ENCODE data around the gene GNG13. TPM values are rescaled to one million over a fixed set of nuclear protein-coding genes. Genes with fewer than 3 reads are reported as not detected.

Gene GNG13
- total and polyA plus RNA-seq, 2 experiments from 2014 or later: 0.29 TPM; not detected in 1

DNA sequence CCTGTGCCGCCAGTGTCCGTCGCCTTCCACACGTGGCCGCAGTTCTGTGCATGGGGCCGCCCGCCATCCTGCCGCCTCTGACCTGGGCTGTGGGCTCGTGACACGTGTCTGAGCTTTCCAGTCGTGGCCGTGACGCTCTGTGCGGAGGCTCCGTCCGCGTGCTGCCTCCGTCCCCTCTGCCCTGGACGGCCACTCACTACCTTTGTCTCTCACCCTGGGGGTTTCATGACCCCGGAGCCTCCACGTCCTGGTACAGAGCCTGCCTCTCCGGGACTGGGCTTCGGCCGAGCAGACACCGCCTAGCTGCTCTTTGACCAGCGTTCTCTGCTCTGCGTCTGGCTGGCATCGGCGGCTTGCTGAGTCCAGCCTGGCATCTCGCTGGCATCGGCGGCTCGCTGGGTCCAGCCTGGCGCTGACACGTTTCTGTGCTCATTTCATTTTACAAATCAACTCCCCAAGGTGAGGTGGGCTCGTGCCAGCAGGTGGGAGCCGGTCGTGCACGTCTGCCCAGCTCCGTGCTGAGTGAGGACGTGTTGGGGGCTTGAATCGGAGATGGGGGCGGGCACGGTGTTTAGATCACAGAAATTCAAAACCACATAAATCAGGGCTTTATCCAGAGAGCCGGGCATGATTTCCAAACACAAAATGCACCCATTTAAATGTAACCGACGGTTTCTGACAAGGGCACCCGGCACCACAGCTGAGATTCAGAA is 44.3 kb upstream of the GNG13 start:
- no peak for TF ChIP-seq STAT1 (IDR thresholded peaks at IDR 0.05; ENCODE audit: unreplicated experiment)
- no peak for TF ChIP-seq EZH2phosphoT487 (IDR thresholded peaks at IDR 0.05; ENCODE audit: unreplicated experiment)
- TF ChIP-seq, protein P1, sequence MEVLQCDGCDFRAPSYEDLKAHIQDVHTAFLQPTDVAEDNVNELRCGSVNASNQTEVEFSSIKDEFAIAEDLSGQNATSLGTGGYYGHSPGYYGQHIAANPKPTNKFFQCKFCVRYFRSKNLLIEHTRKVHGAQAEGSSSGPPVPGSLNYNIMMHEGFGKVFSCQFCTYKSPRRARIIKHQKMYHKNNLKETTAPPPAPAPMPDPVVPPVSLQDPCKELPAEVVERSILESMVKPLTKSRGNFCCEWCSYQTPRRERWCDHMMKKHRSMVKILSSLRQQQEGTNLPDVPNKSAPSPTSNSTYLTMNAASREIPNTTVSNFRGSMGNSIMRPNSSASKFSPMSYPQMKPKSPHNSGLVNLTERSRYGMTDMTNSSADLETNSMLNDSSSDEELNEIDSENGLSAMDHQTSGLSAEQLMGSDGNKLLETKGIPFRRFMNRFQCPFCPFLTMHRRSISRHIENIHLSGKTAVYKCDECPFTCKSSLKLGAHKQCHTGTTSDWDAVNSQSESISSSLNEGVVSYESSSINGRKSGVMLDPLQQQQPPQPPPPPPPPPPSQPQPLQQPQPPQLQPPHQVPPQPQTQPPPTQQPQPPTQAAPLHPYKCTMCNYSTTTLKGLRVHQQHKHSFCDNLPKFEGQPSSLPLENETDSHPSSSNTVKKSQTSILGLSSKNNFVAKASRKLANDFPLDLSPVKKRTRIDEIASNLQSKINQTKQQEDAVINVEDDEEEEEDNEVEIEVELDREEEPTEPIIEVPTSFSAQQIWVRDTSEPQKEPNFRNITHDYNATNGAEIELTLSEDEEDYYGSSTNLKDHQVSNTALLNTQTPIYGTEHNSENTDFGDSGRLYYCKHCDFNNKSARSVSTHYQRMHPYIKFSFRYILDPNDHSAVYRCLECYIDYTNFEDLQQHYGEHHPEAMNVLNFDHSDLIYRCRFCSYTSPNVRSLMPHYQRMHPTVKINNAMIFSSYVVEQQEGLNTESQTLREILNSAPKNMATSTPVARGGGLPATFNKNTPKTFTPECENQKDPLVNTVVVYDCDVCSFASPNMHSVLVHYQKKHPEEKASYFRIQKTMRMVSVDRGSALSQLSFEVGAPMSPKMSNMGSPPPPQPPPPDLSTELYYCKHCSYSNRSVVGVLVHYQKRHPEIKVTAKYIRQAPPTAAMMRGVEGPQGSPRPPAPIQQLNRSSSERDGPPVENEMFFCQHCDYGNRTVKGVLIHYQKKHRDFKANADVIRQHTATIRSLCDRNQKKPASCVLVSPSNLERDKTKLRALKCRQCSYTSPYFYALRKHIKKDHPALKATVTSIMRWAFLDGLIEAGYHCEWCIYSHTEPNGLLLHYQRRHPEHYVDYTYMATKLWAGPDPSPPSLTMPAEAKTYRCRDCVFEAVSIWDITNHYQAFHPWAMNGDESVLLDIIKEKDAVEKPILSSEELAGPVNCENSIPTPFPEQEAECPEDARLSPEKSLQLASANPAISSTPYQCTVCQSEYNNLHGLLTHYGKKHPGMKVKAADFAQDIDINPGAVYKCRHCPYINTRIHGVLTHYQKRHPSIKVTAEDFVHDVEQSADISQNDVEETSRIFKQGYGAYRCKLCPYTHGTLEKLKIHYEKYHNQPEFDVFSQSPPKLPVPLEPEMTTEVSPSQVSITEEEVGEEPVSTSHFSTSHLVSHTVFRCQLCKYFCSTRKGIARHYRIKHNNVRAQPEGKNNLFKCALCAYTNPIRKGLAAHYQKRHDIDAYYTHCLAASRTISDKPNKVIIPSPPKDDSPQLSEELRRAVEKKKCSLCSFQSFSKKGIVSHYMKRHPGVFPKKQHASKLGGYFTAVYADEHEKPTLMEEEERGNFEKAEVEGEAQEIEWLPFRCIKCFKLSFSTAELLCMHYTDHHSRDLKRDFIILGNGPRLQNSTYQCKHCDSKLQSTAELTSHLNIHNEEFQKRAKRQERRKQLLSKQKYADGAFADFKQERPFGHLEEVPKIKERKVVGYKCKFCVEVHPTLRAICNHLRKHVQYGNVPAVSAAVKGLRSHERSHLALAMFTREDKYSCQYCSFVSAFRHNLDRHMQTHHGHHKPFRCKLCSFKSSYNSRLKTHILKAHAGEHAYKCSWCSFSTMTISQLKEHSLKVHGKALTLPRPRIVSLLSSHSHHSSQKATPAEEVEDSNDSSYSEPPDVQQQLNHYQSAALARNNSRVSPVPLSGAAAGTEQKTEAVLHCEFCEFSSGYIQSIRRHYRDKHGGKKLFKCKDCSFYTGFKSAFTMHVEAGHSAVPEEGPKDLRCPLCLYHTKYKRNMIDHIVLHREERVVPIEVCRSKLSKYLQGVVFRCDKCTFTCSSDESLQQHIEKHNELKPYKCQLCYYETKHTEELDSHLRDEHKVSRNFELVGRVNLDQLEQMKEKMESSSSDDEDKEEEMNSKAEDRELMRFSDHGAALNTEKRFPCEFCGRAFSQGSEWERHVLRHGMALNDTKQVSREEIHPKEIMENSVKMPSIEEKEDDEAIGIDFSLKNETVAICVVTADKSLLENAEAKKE (CRISPR knock-in tag; IDR thresholded peaks at IDR 0.05): no peak
- TF ChIP-seq NANOG (IDR thresholded peaks at IDR 0.05; ENCODE audit: borderline replicate concordance): no peak
- TF ChIP-seq, protein P2, sequence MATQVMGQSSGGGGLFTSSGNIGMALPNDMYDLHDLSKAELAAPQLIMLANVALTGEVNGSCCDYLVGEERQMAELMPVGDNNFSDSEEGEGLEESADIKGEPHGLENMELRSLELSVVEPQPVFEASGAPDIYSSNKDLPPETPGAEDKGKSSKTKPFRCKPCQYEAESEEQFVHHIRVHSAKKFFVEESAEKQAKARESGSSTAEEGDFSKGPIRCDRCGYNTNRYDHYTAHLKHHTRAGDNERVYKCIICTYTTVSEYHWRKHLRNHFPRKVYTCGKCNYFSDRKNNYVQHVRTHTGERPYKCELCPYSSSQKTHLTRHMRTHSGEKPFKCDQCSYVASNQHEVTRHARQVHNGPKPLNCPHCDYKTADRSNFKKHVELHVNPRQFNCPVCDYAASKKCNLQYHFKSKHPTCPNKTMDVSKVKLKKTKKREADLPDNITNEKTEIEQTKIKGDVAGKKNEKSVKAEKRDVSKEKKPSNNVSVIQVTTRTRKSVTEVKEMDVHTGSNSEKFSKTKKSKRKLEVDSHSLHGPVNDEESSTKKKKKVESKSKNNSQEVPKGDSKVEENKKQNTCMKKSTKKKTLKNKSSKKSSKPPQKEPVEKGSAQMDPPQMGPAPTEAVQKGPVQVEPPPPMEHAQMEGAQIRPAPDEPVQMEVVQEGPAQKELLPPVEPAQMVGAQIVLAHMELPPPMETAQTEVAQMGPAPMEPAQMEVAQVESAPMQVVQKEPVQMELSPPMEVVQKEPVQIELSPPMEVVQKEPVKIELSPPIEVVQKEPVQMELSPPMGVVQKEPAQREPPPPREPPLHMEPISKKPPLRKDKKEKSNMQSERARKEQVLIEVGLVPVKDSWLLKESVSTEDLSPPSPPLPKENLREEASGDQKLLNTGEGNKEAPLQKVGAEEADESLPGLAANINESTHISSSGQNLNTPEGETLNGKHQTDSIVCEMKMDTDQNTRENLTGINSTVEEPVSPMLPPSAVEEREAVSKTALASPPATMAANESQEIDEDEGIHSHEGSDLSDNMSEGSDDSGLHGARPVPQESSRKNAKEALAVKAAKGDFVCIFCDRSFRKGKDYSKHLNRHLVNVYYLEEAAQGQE (IDR thresholded peaks at IDR 0.05; ENCODE audit: unreplicated experiment): no peak
- TF ChIP-seq CREB1 (CRISPR knock-in tag; IDR thresholded peaks at IDR 0.05; ENCODE audit: low read depth): no peak
- TF ChIP-seq POLR2AphosphoS5 (IDR thresholded peaks at IDR 0.05; ENCODE audit: low read depth): no peak
- no peak for TF ChIP-seq JUNB (IDR thresholded peaks at IDR 0.05; ENCODE audit: unreplicated experiment)
- TF ChIP-seq, protein P3, sequence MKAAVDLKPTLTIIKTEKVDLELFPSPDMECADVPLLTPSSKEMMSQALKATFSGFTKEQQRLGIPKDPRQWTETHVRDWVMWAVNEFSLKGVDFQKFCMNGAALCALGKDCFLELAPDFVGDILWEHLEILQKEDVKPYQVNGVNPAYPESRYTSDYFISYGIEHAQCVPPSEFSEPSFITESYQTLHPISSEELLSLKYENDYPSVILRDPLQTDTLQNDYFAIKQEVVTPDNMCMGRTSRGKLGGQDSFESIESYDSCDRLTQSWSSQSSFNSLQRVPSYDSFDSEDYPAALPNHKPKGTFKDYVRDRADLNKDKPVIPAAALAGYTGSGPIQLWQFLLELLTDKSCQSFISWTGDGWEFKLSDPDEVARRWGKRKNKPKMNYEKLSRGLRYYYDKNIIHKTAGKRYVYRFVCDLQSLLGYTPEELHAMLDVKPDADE (IDR thresholded peaks at IDR 0.05): no peak
- TF ChIP-seq, protein P4, sequence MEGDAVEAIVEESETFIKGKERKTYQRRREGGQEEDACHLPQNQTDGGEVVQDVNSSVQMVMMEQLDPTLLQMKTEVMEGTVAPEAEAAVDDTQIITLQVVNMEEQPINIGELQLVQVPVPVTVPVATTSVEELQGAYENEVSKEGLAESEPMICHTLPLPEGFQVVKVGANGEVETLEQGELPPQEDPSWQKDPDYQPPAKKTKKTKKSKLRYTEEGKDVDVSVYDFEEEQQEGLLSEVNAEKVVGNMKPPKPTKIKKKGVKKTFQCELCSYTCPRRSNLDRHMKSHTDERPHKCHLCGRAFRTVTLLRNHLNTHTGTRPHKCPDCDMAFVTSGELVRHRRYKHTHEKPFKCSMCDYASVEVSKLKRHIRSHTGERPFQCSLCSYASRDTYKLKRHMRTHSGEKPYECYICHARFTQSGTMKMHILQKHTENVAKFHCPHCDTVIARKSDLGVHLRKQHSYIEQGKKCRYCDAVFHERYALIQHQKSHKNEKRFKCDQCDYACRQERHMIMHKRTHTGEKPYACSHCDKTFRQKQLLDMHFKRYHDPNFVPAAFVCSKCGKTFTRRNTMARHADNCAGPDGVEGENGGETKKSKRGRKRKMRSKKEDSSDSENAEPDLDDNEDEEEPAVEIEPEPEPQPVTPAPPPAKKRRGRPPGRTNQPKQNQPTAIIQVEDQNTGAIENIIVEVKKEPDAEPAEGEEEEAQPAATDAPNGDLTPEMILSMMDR (conservative IDR thresholded peaks at IDR 0.05; ENCODE audit: low read depth in 2 of 2): no peak
- no peak for TF ChIP-seq ZNF331 (CRISPR knock-in tag; IDR thresholded peaks at IDR 0.05; ENCODE audit: low read depth)
- TF ChIP-seq EZH2 (IDR thresholded peaks at IDR 0.05; ENCODE audit: low read depth, unreplicated experiment): no peak
- no peak for TF ChIP-seq ZNF114 (CRISPR knock-in tag; IDR thresholded peaks at IDR 0.05)
- Histone ChIP-seq H3K4me1 (ENCODE audit: insufficient read depth) (no peaks in the 10 kb centered on the region), H3K4me2 (no peak overlapping the region), H3F3A (replicated peaks; ENCODE audit: low read depth) (peaks cover 4% of the 10 kb centered on the region; the same call in 1 of the 2 replicates), H3K36me3 (ENCODE audit: insufficient read depth) (no peaks in the 10 kb centered on the region), H3K9me2 (ENCODE audit: insufficient read depth) (no peaks in the 10 kb centered on the region), H3K27ac (ENCODE audit: low read depth) (no peak overlapping the region), H3K79me2 (replicated peaks; ENCODE audit: insufficient read depth) (no peaks in the 10 kb centered on the region), H3K4me3 (no peak overlapping the region), H3K27me3 (ENCODE audit: insufficient read depth) (no peaks in the 10 kb centered on the region), H2AFZ (no peak overlapping the region), H4K20me1 (replicated peaks; ENCODE audit: insufficient read depth) (no peaks in the 10 kb centered on the region)
- ATAC-seq (no peak), DNase-seq (ENCODE audit: low spot score) (no peak)
- H3K9me3 Mint-ChIP-seq: peaks cover 32% of the 10 kb centered on the region
- no peak overlapping the region for H3K27ac Mint-ChIP-seq
- H3K36me3 Mint-ChIP-seq (ENCODE audit: low read depth): peaks cover 5% of the 10 kb centered on the region
- H3K27me3 Mint-ChIP-seq (ENCODE audit: insufficient read depth, low read depth, poor library complexity): peaks cover 7% of the 10 kb centered on the region
- peaks cover 4% of the 10 kb centered on the region for H3K4me1 Mint-ChIP-seq
- H3K4me3 Mint-ChIP-seq: no peak overlapping the region; the same call in 2 of the 3 replicates
